ENCODE data around the gene KRT17. TPM values are rescaled to one million over a fixed set of nuclear protein-coding genes. Genes with fewer than 3 reads are reported as not detected.

The KRT17 gene
- total RNA-seq, 4 donors from 2014 or later = 1.5 TPM; not detected in 3

DNA sequence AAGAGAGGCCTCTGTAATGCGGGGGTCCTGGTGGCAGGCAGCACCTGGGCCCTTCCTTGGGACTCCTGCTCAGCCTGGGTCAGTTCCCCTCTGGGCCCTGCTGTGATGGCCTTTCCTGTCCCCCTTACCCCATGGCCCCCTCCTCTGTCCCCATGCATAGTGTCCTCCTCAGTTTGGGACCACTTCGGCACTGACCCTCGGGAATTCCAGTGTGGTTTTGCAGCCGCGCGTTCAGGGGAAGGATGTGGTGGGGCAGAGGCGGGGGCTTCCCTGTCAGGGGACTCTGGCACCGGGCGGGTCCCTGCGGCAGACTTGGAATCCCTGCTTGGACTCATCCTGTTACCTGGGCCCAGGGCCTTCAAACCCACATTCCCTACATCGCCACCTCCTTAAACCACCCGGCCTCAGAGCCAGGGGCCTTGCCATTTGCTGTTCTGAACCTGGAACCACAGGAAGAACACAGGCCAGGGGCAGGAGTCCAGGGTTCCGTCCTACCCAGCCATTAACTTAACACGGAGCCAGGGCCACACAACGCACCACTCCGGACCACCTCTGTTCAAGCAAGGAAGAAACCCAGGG is 32.9 kb upstream of the KRT17 start:
- Histone ChIP-seq H3K4me1 (peaks cover 0 to 48% (median 4%) of the 10 kb centered on the region in 4 donors), H3K4me3 (no peak overlapping the region), H3K27ac (peak overlapping the region in 2 of 4 donors; percentile 79 to 86), H3K27me3 (no peaks in the 10 kb centered on the region), H3K9me3 (no peaks in the 10 kb centered on the region), H3K36me3 (no peaks in the 10 kb centered on the region)
- 74 to 76% methylated on average over 14 to 16 of the region's 16 CpGs for WGBS, 2 donors
- TF ChIP-seq POLR2A (IDR thresholded peaks at IDR 0.05) (no peak), CTCF (IDR thresholded peaks at IDR 0.05) (no peak)
- no peak for DNase-seq (ENCODE audit: low spot score in 2 of 2)

DNA sequence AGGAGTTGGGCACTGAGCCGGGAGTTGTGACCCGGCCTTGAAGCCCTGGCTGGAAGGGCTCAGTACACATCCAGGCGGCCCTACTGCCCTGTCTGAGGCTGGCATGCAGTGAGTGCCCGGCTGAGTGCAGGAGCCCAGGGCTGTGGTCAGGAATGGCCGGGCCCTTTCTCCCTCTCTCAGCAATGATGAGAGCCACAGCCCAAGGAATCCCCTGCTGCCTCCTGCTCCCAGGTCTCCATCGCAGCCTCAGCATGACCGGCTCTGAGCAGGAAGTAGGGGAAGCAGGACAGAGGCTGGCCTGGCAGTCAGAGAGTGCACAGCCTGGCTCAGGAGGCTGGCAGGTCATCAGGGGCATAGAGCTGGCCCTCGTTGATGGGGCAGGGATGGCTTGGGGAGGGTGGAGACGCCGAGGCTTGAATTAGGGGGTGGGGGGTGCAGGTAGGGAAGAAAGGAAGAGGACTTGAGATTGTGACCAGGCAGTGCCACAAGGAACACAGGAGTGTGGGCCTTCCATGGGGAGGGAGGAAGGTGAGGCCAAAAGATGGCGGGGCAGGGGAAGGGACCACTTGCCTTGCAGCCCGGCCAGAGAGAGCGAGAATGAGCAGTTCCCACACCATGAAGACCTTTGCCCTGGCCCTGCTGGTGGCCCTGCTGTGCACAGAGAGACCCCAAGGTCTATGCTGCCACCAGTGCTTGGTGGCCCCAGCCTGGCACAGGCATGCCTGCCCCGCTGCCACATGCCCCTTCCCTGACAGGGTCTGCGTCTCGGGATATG is 32.1 kb upstream of the KRT17 start:
- H3K9me3 ChIP-seq = no peaks in the 10 kb centered on the region
- no peaks in the 10 kb centered on the region for H3K27me3 ChIP-seq
- no peak for DNase-seq (ENCODE audit: low spot score in 2 of 2)
- no peaks in the 10 kb centered on the region for H3K36me3 ChIP-seq
- peak overlapping the region; percentile 38 to 86 (median 80) for H3K27ac ChIP-seq
- WGBS, 2 donors = 84 to 88% methylated on average over 14 to 16 of the region's 16 CpGs
- H3K4me3 ChIP-seq = no peak overlapping the region
- peaks cover 0 to 54% (median 5%) of the 10 kb centered on the region in 4 donors for H3K4me1 ChIP-seq
- no peak for TF ChIP-seq POLR2A (IDR thresholded peaks at IDR 0.05)
- no peak for TF ChIP-seq CTCF (IDR thresholded peaks at IDR 0.05)
- TF ChIP-seq EP300 (IDR thresholded peaks at IDR 0.05) = no peak

DNA sequence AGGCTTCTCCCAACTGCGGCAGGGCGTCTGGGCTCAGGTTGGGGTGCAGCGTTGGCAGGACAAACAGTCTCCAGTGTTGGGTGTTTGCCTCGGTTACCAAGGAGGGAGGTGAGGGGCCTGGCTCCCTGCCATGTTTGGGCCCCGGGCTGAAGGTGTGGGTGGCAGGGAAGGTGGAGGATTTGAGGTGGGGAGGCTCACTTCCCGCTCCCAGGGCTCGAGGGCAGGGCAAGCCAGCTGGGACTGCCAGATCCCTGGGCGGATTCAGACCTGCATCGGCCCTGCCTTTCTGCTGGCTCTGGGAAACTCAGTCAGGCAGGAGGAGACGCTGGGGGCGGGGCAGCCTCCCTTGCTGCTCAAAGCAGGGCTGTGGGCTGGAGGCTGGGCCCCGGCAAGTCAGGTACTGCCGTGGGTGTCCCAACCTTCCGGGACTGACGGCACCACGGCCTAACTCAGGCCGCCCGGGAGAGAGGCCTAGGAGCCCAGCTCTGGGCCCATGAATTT is 31.3 kb upstream of the KRT17 start:
- Histone ChIP-seq H3K27ac (peak overlapping the region; percentile 38 to 86 (median 80)), H3K4me3 (no peak overlapping the region), H3K27me3 (no peaks in the 10 kb centered on the region), H3K36me3 (no peaks in the 10 kb centered on the region), H3K4me1 (peaks cover 0 to 62% (median 11%) of the 10 kb centered on the region in 4 donors), H3K9me3 (no peaks in the 10 kb centered on the region)
- DNase-seq (ENCODE audit: low spot score in 2 of 2) = peak in 1 of 2 donors; percentile 29
- WGBS, 2 donors = 43 to 46% methylated on average over 12 to 18 of the region's 18 CpGs
- TF ChIP-seq EP300 (IDR thresholded peaks at IDR 0.05) (peak in 1 of 2 donors; percentile 30), POLR2A (IDR thresholded peaks at IDR 0.05) (no peak)

GRCh38 chr17:41654678-41655607 is 30.6 kb upstream of the KRT17 start:
- H3K36me3 ChIP-seq = no peaks in the 10 kb centered on the region
- H3K9me3 ChIP-seq = no peaks in the 10 kb centered on the region
- H3K27me3 ChIP-seq = no peaks in the 10 kb centered on the region
- H3K27ac ChIP-seq = peak overlapping the region; percentile 38 to 86 (median 80)
- DNase-seq (ENCODE audit: low spot score in 2 of 2) = no peak
- peaks cover 0 to 62% (median 11%) of the 10 kb centered on the region in 4 donors for H3K4me1 ChIP-seq
- WGBS, 2 donors = 72 to 78% methylated on average over 23 to 24 of the region's 24 CpGs
- no peak overlapping the region for H3K4me3 ChIP-seq
- no peak for TF ChIP-seq POLR2A (IDR thresholded peaks at IDR 0.05)
- TF ChIP-seq EP300 (IDR thresholded peaks at IDR 0.05) = no peak
- TF ChIP-seq CTCF (IDR thresholded peaks at IDR 0.05) = no peak
